Ovary (tissue), 3 donors: ENCODE results near the gene GNRHR.

Experiments
- POLR2A ChIP-seq: fragments of 450-650 bp; IDR thresholded peaks from one replicate; pipeline ENCODE4 v1.6.1; 2017; ENCODE audit warnings: antibody characterized with exemption, mild to moderate bottlenecking, moderate library complexity
- TF ChIP-seq, protein P1 (sequence below), 3 donors: fragments of 450-650 bp in 2 of 3; fragments of 200-600 bp in 1 of 3; IDR thresholded peaks; one replicate each; pipeline versions ENCODE4 v1.5.1 to v1.8.0; 2016 to 2022; ENCODE audit warnings: antibody characterized with exemption in 3 of 3, mild to moderate bottlenecking in 1 of 3
- donor health status: DM: no; HTN: no; CAD: no.

- TF ChIP-seq, protein P1, sequence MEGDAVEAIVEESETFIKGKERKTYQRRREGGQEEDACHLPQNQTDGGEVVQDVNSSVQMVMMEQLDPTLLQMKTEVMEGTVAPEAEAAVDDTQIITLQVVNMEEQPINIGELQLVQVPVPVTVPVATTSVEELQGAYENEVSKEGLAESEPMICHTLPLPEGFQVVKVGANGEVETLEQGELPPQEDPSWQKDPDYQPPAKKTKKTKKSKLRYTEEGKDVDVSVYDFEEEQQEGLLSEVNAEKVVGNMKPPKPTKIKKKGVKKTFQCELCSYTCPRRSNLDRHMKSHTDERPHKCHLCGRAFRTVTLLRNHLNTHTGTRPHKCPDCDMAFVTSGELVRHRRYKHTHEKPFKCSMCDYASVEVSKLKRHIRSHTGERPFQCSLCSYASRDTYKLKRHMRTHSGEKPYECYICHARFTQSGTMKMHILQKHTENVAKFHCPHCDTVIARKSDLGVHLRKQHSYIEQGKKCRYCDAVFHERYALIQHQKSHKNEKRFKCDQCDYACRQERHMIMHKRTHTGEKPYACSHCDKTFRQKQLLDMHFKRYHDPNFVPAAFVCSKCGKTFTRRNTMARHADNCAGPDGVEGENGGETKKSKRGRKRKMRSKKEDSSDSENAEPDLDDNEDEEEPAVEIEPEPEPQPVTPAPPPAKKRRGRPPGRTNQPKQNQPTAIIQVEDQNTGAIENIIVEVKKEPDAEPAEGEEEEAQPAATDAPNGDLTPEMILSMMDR (IDR thresholded peaks at IDR 0.05): no peak
- TF ChIP-seq POLR2A: no peak
These were observed 22.6 kb upstream of the GNRHR start for GRCh38 chr4:67776746-67777145.
